Activated CD4-positive, alpha-beta T cell treated with anti-CD3 and anti-CD28 coated beads, Interleukin-10, Interleukin-2, amounts not matched to agents 100 ng/mL and 50 ng/mL, durations not matched to agents 16 hours and 8 hours (primary cell): ENCODE results near the gene ADAMTS19.
A peak's percentile ranks its signal among the peaks of the same experiment; 100 is the strongest.

ENCODE experiments used
- DNase-seq: peaks from one replicate; pipeline ENCODE4 v3.0.0-alpha.2; 2020

ADAMTS19 gene

GRCh38 chr5:129687941-129688340 lies 227.8 kb downstream of the ADAMTS19 start:
- no peak for DNase-seq

GRCh38 chr5:129689045-129689444 lies 228.9 kb downstream of the ADAMTS19 start:
- no peak for DNase-seq

GRCh38 chr5:129691220-129691619 lies 231.1 kb downstream of the ADAMTS19 start:
- DNase-seq, result no peak

GRCh38 chr5:129696636-129697035 lies 236.5 kb downstream of the ADAMTS19 start:
- DNase-seq, result no peak

- DNase-seq, result no peak
Observed at GRCh38 chr5:129698661-129699060, 238.6 kb downstream of the ADAMTS19 start.

- DNase-seq, result no peak
Observed at GRCh38 chr5:129716235-129716634, 256.1 kb downstream of the ADAMTS19 start.

GRCh38 chr5:129716651-129717050 lies 256.6 kb downstream of the ADAMTS19 start:
- no peak for DNase-seq

- no peak for DNase-seq
Observed at GRCh38 chr5:129717751-129718310, 257.7 kb downstream of the ADAMTS19 start.

GRCh38 chr5:129718471-129719090 lies 258.5 kb downstream of the ADAMTS19 start:
- DNase-seq, result no peak

- no peak for DNase-seq
Observed at GRCh38 chr5:129724222-129724621, 264.1 kb downstream of the ADAMTS19 start.

GRCh38 chr5:129724647-129725046 lies 264.5 kb downstream of the ADAMTS19 start:
- no peak for DNase-seq

- DNase-seq, result no peak
Observed at GRCh38 chr5:129739773-129740172, 279.7 kb downstream of the ADAMTS19 start.

- DNase-seq, result no peak
Observed at GRCh38 chr5:129743541-129744187, 283.6 kb downstream of the ADAMTS19 start.

- no peak for DNase-seq
Observed at GRCh38 chr5:129745997-129746396, 285.9 kb downstream of the ADAMTS19 start.

GRCh38 chr5:129746876-129747275 lies 286.8 kb downstream of the ADAMTS19 start:
- no peak for DNase-seq

GRCh38 chr5:129747572-129748407 lies 287.7 kb downstream of the ADAMTS19 start, which contains the start of gene MINAR2:
TSS of gene MINAR2 (plus strand) at chr5:129748094. CDS start at chr5:129748191, 97 bp downstream.
- peak; percentile 19 for DNase-seq

- DNase-seq, result peak; percentile 18
Observed at GRCh38 chr5:129748913-129749880, 289.1 kb downstream of the ADAMTS19 start.

- DNase-seq, result no peak
Observed at GRCh38 chr5:129760636-129761325, 300.7 kb downstream of the ADAMTS19 start.

- no peak for DNase-seq
Observed at GRCh38 chr5:129763651-129764050, 303.6 kb downstream of the ADAMTS19 start.

- DNase-seq, result no peak
Observed at GRCh38 chr5:129766798-129767197, 306.7 kb downstream of the ADAMTS19 start.

GRCh38 chr5:129767927-129768380 lies 307.9 kb downstream of the ADAMTS19 start:
- peak; percentile 90 for DNase-seq
